Activated CD4-positive, alpha-beta T cell treated with anti-CD3 and anti-CD28 coated beads, Interleukin-2, amount 50 U/mL, for 24 hours (primary cell): Measurements from ENCODE around the gene MS4A8.
"Not testable (repeated sequence)": the region's sequence is repeated elsewhere in the genome, so short reads cannot be mapped to it uniquely, and the experiment has no call there.

ENCODE experiments used
- DNase-seq, 2 donors: peaks; one replicate each; pipeline ENCODE4 v3.0.0-alpha.2; 2020; ENCODE audit warnings: low read depth in 1 of 2, low spot score in 1 of 2

Gene MS4A8

DNA sequence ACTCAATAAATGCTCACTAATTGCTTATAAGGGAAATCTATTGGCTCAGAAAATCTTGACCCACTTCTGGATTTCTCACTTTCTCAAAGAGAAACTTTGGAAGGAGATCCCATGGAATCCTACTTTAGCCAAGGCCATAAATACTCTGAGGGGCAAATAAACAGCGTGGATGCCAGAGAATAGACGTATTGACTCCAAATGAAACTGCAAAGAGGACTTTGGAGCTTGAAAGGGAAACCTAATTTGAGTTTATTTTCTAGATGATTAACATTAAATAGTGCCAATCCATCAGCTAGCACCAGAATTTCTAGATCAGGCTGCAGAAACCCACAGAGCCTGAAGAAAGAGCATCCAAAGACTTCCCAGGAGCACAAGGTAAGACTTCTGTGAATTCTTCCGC is 25.0 kb downstream of the MS4A8 start, which contains the start of gene MS4A18:
TSS of gene MS4A18 (plus strand) at position 301 of the 400 bp plus-strand sequence.
- no peak for DNase-seq

DNA sequence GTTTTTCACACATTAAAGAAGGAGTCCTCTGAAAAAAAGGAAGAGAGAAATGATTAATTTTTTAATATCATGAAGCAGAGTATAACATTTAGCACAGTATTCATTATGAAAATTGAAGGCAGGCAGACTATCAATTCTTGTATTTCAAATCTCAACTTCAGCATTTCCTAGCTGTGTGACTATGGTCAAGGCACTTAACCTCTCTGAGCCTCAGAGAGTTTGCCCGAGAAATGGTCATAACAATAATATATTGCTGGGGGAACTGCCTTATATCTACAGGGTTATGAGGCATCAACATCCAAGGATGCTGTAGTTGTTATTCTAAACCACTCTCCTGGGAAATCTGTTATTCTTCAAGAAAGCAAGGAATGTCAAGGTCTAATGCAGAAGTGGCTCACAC is 26.2 kb downstream of the MS4A8 start:
- no peak for DNase-seq

GRCh38 chr11:60731586-60731985 is 32.2 kb downstream of the MS4A8 start:
- no peak for DNase-seq

GRCh38 chr11:60734279-60734678 is 34.9 kb downstream of the MS4A8 start:
- no peak for DNase-seq

DNA sequence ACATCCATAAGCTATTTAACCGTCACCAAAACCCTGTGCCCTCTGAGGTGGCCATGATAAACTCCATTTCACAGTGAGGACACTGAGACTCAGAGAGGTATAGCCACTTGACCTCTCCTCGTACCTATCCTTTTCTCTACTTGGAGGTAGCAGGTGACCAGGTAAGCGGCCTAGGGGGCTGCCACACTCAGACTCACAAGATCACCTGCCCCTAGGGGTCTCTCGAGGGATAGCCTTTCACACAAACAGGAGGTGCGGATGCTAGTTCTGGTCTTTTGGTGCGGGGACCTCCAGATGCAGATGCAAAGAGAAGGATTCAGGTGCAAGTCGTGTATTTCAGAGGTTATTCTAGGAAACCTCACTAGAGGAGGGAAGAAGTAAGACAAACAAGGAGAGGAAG is 39.7 kb downstream of the MS4A8 start:
- DNase-seq, result no peak

GRCh38 chr11:60740573-60740972 is 41.2 kb downstream of the MS4A8 start:
- DNase-seq, result no peak

- DNase-seq, result no peak
Measured at GRCh38 chr11:60741421-60741820, 42.0 kb downstream of the MS4A8 start.

GRCh38 chr11:60743058-60743457 is 43.6 kb downstream of the MS4A8 start:
- DNase-seq, result no peak

- no peak for DNase-seq
Measured at GRCh38 chr11:60744114-60744513, 44.7 kb downstream of the MS4A8 start.

DNA sequence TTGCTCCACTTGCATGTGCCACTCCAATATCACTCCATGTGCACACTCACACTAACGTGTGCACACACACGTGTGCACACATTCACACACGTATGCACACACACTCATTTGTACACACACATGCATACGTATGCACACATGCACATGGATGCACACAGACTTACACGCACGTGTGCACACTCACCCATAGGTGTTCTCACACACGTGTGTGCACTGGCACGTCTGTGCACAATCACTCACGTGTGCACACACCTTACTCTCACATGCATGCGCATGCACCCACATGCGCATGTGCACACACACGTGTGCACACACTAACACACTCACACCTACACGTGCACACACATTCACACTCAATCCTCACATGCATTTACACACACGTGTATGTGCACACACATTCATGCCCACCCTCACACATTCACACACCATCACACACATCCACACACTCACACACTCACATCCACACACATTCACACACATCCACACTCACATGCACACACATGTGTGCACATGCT is 48.0 kb downstream of the MS4A8 start:
- no peak for DNase-seq

DNA sequence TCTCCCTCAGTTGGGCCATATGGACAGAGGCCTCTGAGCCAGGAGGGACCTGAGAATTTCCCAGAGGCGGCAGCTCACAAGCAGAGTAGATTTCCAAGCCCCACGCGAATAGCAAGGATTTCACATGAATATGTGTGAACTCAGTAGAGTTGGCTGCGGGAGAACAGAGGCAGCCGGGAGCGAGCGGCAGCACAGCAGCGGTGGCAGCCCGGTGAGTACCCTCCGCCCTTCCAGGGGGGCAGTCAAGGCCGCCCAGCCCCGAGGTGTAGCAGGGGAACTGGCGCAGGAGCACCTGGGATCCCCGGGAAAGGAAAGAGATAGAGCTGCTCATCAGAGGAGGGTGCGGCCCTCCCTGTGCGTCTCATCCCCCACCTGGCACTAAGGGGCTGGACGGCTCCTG is 48.8 kb downstream of the MS4A8 start:
- DNase-seq, result no peak

DNA sequence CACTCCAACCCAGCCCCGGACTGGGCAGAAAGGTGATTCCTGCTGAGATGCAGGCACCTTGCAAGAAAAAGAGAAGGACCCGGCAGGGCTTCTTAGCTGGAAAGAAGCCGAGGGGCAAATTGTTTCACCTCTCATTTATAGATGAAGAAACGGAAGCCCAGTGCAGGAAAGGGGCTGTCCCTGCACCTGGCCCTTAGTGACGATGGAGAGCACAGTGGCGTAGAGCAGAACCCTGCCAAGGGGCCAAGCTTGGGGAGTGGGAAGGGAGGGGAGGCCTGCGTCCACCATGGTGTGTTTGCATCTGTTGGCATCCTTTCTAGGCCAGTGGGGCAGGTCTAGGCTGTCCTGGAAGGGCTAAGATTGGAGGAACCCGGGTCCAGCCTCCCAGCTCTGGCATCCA is 49.4 kb downstream of the MS4A8 start:
- no peak for DNase-seq

GRCh38 chr11:60750911-60751310 is 51.5 kb downstream of the MS4A8 start:
- DNase-seq, result no peak

DNA sequence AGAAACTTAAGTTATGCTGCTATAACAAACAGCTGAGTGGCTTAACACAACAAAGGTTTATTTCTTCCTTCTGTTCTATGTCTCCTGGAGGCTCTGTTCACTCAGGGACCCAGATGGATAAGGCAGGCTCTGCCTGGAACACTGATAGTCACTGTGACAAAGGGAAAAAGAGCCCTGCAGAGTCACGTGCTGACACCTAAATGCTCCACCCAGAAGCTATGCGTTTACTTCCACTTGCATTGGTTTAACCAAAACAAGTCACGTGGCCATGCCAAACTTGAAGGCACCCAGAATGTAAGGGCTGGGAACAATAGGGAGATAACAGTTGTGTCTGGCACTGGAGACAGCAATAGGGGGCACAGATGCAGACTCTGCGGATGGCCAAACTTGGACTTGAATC is 53.9 kb downstream of the MS4A8 start:
- no peak for DNase-seq

- no peak for DNase-seq
Measured at GRCh38 chr11:60754887-60755286, 55.5 kb downstream of the MS4A8 start.

- DNase-seq, result no peak
Measured at GRCh38 chr11:60756307-60757032, 57.1 kb downstream of the MS4A8 start, which contains the start of gene MS4A15. Gene MS4A15 (plus strand): TSS chr11:60756867. CDS start chr11:60763734, 6,867 bp downstream.

GRCh38 chr11:60757231-60757800 is 57.9 kb downstream of the MS4A8 start:
- DNase-seq, result no peak

GRCh38 chr11:60758671-60759070 is 59.3 kb downstream of the MS4A8 start:
- not testable (repeated sequence) for DNase-seq

- DNase-seq, result not testable (repeated sequence)
Measured at GRCh38 chr11:60759438-60760225, 60.2 kb downstream of the MS4A8 start.

- no peak for DNase-seq
Measured at GRCh38 chr11:60761436-60762190, 62.2 kb downstream of the MS4A8 start.
